ENCODE measurements around the gene AK8. TPM values are rescaled to one million over a fixed set of nuclear protein-coding genes. Genes with fewer than 3 reads are reported as not detected.

The AK8 gene
- total RNA-seq, 1 experiment from 2014 or later, result 0.42 TPM

GRCh38 chr9:132754236-132754635, 123.8 kb downstream of the AK8 start:
- no peak for DNase-seq (ENCODE audit: unreplicated experiment)
- Mint-ChIP-seq H3K36me3 (ENCODE audit: insufficient read depth, unreplicated experiment) (no peaks in the 10 kb centered on the region), H3K4me3 (ENCODE audit: unreplicated experiment) (no peak overlapping the region), H3K9me3 (ENCODE audit: unreplicated experiment) (no peaks in the 10 kb centered on the region), H3K27me3 (ENCODE audit: insufficient read depth, unreplicated experiment) (peaks cover 25% of the 10 kb centered on the region), H3K27ac (ENCODE audit: low read depth, unreplicated experiment) (no peak overlapping the region), H3K4me1 (ENCODE audit: insufficient read depth, unreplicated experiment) (no peaks in the 10 kb centered on the region)
- TF ChIP-seq, protein P1, sequence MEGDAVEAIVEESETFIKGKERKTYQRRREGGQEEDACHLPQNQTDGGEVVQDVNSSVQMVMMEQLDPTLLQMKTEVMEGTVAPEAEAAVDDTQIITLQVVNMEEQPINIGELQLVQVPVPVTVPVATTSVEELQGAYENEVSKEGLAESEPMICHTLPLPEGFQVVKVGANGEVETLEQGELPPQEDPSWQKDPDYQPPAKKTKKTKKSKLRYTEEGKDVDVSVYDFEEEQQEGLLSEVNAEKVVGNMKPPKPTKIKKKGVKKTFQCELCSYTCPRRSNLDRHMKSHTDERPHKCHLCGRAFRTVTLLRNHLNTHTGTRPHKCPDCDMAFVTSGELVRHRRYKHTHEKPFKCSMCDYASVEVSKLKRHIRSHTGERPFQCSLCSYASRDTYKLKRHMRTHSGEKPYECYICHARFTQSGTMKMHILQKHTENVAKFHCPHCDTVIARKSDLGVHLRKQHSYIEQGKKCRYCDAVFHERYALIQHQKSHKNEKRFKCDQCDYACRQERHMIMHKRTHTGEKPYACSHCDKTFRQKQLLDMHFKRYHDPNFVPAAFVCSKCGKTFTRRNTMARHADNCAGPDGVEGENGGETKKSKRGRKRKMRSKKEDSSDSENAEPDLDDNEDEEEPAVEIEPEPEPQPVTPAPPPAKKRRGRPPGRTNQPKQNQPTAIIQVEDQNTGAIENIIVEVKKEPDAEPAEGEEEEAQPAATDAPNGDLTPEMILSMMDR (IDR thresholded peaks at IDR 0.05; ENCODE audit: unreplicated experiment), result no peak
- POLR2A ChIA-PET, result no interaction called here
- no TSS peak for BruUV-seq (replicated peaks)
- intact Hi-C loops (cut with micrococcal nuclease), result no loop called here
- CTCF ChIA-PET, result no interaction called here

GRCh38 chr9:132753593-132753880, 124.5 kb downstream of the AK8 start:
- H3K36me3 Mint-ChIP-seq (ENCODE audit: insufficient read depth, unreplicated experiment), result no peaks in the 10 kb centered on the region
- no peaks in the 10 kb centered on the region for H3K9me3 Mint-ChIP-seq (ENCODE audit: unreplicated experiment)
- no peak overlapping the region for H3K27ac Mint-ChIP-seq (ENCODE audit: low read depth, unreplicated experiment)
- TF ChIP-seq, protein P1 (IDR thresholded peaks at IDR 0.05; ENCODE audit: unreplicated experiment), result no peak
- no TSS peak for BruUV-seq (replicated peaks)
- no peak for DNase-seq (ENCODE audit: unreplicated experiment)
- H3K27me3 Mint-ChIP-seq (ENCODE audit: insufficient read depth, unreplicated experiment), result peaks cover 25% of the 10 kb centered on the region
- ChIA-PET CTCF (no interaction called here), POLR2A (no interaction called here)
- no peak overlapping the region for H3K4me3 Mint-ChIP-seq (ENCODE audit: unreplicated experiment)
- intact Hi-C loops (cut with micrococcal nuclease), result no loop called here
- H3K4me1 Mint-ChIP-seq (ENCODE audit: insufficient read depth, unreplicated experiment), result no peaks in the 10 kb centered on the region

- no peak for DNase-seq (ENCODE audit: unreplicated experiment)
- Mint-ChIP-seq H3K27ac (ENCODE audit: low read depth, unreplicated experiment) (no peak overlapping the region), H3K9me3 (ENCODE audit: unreplicated experiment) (no peaks in the 10 kb centered on the region), H3K27me3 (ENCODE audit: insufficient read depth, unreplicated experiment) (peaks cover 25% of the 10 kb centered on the region), H3K4me3 (ENCODE audit: unreplicated experiment) (no peak overlapping the region), H3K36me3 (ENCODE audit: insufficient read depth, unreplicated experiment) (no peaks in the 10 kb centered on the region), H3K4me1 (ENCODE audit: insufficient read depth, unreplicated experiment) (no peaks in the 10 kb centered on the region)
- TF ChIP-seq, protein P1 (IDR thresholded peaks at IDR 0.05; ENCODE audit: unreplicated experiment), result no peak
- BruUV-seq (replicated peaks), result no TSS peak
- POLR2A ChIA-PET, result no interaction called here
- CTCF ChIA-PET, result no interaction called here
- intact Hi-C loops (cut with micrococcal nuclease), result no loop called here
Measured at GRCh38 chr9:132752877-132753592, 125.0 kb downstream of the AK8 start.

DNA sequence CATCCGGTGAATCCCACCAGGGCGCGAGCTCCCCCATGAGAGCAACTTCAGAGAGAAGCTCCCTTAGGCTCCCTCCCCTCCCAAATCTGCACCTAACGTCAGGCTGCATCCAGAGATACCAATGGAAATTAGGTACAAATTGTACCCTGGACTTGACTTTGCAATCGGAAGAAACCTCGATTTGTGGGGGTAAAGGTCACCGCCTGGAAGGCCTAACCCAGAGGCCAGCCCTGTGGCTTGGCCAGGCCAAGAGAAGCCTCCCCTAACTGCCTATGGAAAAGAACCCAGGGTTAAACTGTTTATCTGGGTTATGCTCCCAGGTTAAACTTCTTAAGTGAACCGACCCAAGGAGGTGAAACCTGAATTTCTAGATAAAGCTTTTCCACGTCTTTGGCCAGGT, 127.4 kb downstream of the AK8 start:
- intact Hi-C loops (cut with micrococcal nuclease), result no loop called here
- Mint-ChIP-seq H3K36me3 (ENCODE audit: insufficient read depth, unreplicated experiment) (no peaks in the 10 kb centered on the region), H3K27me3 (ENCODE audit: insufficient read depth, unreplicated experiment) (peaks cover 16% of the 10 kb centered on the region), H3K9me3 (ENCODE audit: unreplicated experiment) (no peaks in the 10 kb centered on the region), H3K27ac (ENCODE audit: low read depth, unreplicated experiment) (no peak overlapping the region), H3K4me3 (ENCODE audit: unreplicated experiment) (no peak overlapping the region), H3K4me1 (ENCODE audit: insufficient read depth, unreplicated experiment) (no peaks in the 10 kb centered on the region)
- POLR2A ChIA-PET, result interaction anchor here (0.7 to 1.0 kb wide), 2 partner anchors 79 to 225 kb away, joined by 3 read pairs; no protein-coding TSS in a partner anchor
- TF ChIP-seq, protein P1 (IDR thresholded peaks at IDR 0.05; ENCODE audit: unreplicated experiment), result no peak
- no TSS peak for BruUV-seq (replicated peaks)
- DNase-seq (ENCODE audit: unreplicated experiment), result no peak
- CTCF ChIA-PET, result interaction anchor here (0.6 to 0.7 kb wide), 2 partner anchors 8 to 210 kb away, joined by 3 to 4 read pairs; no protein-coding TSS in a partner anchor
